ENCODE data around the gene AKAP12.

The AKAP12 gene

GRCh38 chr6:151255811-151256210 is 16.0 kb downstream of the AKAP12 start:
- no peak for TF ChIP-seq FOXP2 (optimal IDR thresholded peaks at IDR 0.05; ENCODE audit: control extremely low read depth, extremely low read length, insufficient read depth)
- TF ChIP-seq EZH2 (IDR thresholded peaks at IDR 0.05), result no peak
- no peak for TF ChIP-seq POLR2AphosphoS5 (IDR thresholded peaks at IDR 0.05; ENCODE audit: borderline replicate concordance, low read depth, low read length)
- H3K9ac ChIP-seq (ENCODE audit: insufficient read length), result no peak overlapping the region
- no peak overlapping the region for H3K27ac ChIP-seq
- H3K9me3 ChIP-seq (ENCODE audit: low read depth, low read length), result no peaks in the 10 kb centered on the region
- H3K4me3 ChIP-seq, result no peak overlapping the region
- H3K36me3 ChIP-seq (ENCODE audit: insufficient read depth, low read length), result no peaks in the 10 kb centered on the region
- no peak for DNase-seq (ENCODE audit: low read depth, low spot score)

GRCh38 chr6:151257985-151258445 is 18.2 kb downstream of the AKAP12 start:
- no peak for DNase-seq (ENCODE audit: low read depth, low spot score)
- no peak overlapping the region for H3K4me3 ChIP-seq
- H3K9me3 ChIP-seq (ENCODE audit: low read depth, low read length), result no peaks in the 10 kb centered on the region
- TF ChIP-seq FOXP2 (optimal IDR thresholded peaks at IDR 0.05; ENCODE audit: control extremely low read depth, extremely low read length, insufficient read depth), result no peak
- no peak for TF ChIP-seq POLR2AphosphoS5 (IDR thresholded peaks at IDR 0.05; ENCODE audit: borderline replicate concordance, low read depth, low read length)
- TF ChIP-seq EZH2 (IDR thresholded peaks at IDR 0.05), result no peak
- H3K9ac ChIP-seq (ENCODE audit: insufficient read length), result no peak overlapping the region
- no peak overlapping the region for H3K27ac ChIP-seq
- H3K36me3 ChIP-seq (ENCODE audit: insufficient read depth, low read length), result no peaks in the 10 kb centered on the region

- no peak for DNase-seq (ENCODE audit: low read depth, low spot score)
- Histone ChIP-seq H3K4me3 (no peak overlapping the region), H3K9ac (ENCODE audit: insufficient read length) (no peak overlapping the region), H3K36me3 (ENCODE audit: insufficient read depth, low read length) (no peaks in the 10 kb centered on the region), H3K27ac (no peak overlapping the region), H3K9me3 (ENCODE audit: low read depth, low read length) (no peaks in the 10 kb centered on the region)
- TF ChIP-seq FOXP2 (optimal IDR thresholded peaks at IDR 0.05; ENCODE audit: control extremely low read depth, extremely low read length, insufficient read depth) (no peak), EZH2 (IDR thresholded peaks at IDR 0.05) (no peak), POLR2AphosphoS5 (IDR thresholded peaks at IDR 0.05; ENCODE audit: borderline replicate concordance, low read depth, low read length) (no peak)
Observed at GRCh38 chr6:151260205-151260604, 20.4 kb downstream of the AKAP12 start.

DNA sequence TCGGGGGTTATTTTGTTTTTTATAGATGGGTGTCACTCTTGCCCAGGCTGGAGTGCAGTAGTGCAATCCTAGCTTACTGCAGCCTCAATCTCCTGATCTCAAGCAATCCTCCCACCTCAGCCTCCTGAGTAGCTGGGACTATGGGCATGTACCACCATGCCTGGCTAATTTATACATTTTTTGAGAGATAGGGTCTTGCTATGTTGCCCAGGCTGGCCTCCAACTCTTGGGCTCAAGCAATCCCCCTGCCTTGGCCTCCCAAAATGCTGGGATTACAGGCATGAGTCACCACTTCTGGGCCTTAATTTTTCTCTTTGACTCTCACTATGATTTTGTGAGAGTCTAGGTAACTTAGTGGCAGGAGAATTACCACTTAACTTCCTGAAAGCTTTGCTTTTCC is 23.3 kb downstream of the AKAP12 start:
- H3K27ac ChIP-seq, result no peak overlapping the region
- no peak for TF ChIP-seq POLR2AphosphoS5 (IDR thresholded peaks at IDR 0.05; ENCODE audit: borderline replicate concordance, low read depth, low read length)
- TF ChIP-seq EZH2 (IDR thresholded peaks at IDR 0.05), result no peak
- no peak for TF ChIP-seq FOXP2 (optimal IDR thresholded peaks at IDR 0.05; ENCODE audit: control extremely low read depth, extremely low read length, insufficient read depth)
- no peak for DNase-seq (ENCODE audit: low read depth, low spot score)

GRCh38 chr6:151263967-151264366 is 24.2 kb downstream of the AKAP12 start:
- TF ChIP-seq POLR2AphosphoS5 (IDR thresholded peaks at IDR 0.05; ENCODE audit: borderline replicate concordance, low read depth, low read length), result no peak
- no peak for TF ChIP-seq FOXP2 (optimal IDR thresholded peaks at IDR 0.05; ENCODE audit: control extremely low read depth, extremely low read length, insufficient read depth)
- TF ChIP-seq EZH2 (IDR thresholded peaks at IDR 0.05), result no peak
- H3K36me3 ChIP-seq (ENCODE audit: insufficient read depth, low read length), result no peaks in the 10 kb centered on the region
- no peak overlapping the region for H3K27ac ChIP-seq
- no peak for DNase-seq (ENCODE audit: low read depth, low spot score)
- H3K4me3 ChIP-seq, result no peak overlapping the region
- no peaks in the 10 kb centered on the region for H3K9me3 ChIP-seq (ENCODE audit: low read depth, low read length)
- H3K9ac ChIP-seq (ENCODE audit: insufficient read length), result no peak overlapping the region

More for the DNA sequence above, 23.3 kb downstream of the AKAP12 start:
- no peak overlapping the region for H3K9ac ChIP-seq (ENCODE audit: insufficient read length)
- H3K9me3 ChIP-seq (ENCODE audit: low read depth, low read length), result no peaks in the 10 kb centered on the region
- H3K36me3 ChIP-seq (ENCODE audit: insufficient read depth, low read length), result no peaks in the 10 kb centered on the region
- H3K4me3 ChIP-seq, result no peak overlapping the region

DNA sequence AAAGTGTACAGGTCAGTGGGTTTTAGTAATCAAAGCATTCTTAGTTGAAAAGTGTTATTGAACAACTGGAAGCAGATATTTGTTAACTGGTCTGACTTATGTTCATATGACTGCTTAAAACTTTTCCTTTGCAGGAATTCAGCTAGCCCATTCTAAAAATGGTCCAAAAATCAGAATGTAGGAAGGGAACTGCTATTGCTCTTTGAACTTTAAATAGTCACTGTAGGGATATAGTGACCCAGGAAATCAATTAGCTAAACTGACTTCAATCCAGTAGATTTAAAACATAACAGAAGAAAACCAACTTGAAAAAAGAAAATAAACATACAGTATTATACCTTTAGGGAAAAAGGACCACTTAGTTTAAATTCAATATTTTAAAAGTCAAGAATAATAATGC is 25.5 kb downstream of the AKAP12 start:
- Histone ChIP-seq H3K9ac (ENCODE audit: insufficient read length) (no peak overlapping the region), H3K36me3 (ENCODE audit: insufficient read depth, low read length) (no peaks in the 10 kb centered on the region), H3K4me3 (no peak overlapping the region), H3K9me3 (ENCODE audit: low read depth, low read length) (no peaks in the 10 kb centered on the region), H3K27ac (no peak overlapping the region)
- no peak for TF ChIP-seq EZH2 (IDR thresholded peaks at IDR 0.05)
- no peak for TF ChIP-seq FOXP2 (optimal IDR thresholded peaks at IDR 0.05; ENCODE audit: control extremely low read depth, extremely low read length, insufficient read depth)
- TF ChIP-seq POLR2AphosphoS5 (IDR thresholded peaks at IDR 0.05; ENCODE audit: borderline replicate concordance, low read depth, low read length), result no peak
- no peak for DNase-seq (ENCODE audit: low read depth, low spot score)

DNA sequence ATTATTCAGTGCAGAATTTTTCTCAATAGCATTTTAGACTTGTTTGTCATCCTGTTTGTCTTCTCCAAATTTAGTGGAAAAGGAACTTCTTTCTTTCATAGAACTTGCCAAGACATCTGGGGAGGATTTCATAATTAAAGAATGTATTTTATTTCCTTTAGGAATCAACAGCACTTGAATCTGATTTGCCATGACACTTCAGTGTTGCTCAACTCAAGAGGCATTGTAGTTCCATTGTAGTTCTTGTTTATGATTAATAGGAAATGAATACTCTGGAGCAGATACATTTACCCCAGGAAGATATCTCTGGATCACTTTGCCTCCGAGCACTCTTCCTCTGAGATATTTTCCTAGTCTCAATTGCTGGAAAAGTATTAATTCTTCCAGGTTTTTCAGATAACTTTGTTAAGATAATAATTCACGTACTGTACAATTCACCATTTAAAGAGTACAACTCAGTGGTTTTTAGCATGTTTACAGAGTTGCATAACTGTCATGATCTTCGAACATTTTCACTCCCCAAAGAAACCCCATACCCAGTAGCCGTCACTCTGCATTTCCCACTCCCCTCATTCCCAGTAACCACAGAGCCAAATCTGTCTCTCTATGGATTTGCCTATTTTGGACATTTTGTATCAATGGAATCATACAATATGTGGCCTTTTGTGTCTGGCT is 29.7 kb downstream of the AKAP12 start:
- Histone ChIP-seq H3K27ac (no peak overlapping the region), H3K36me3 (ENCODE audit: insufficient read depth, low read length) (no peaks in the 10 kb centered on the region), H3K9ac (ENCODE audit: insufficient read length) (no peak overlapping the region), H3K9me3 (ENCODE audit: low read depth, low read length) (no peaks in the 10 kb centered on the region), H3K4me3 (no peak overlapping the region)
- TF ChIP-seq EZH2 (IDR thresholded peaks at IDR 0.05) (no peak), FOXP2 (optimal IDR thresholded peaks at IDR 0.05; ENCODE audit: control extremely low read depth, extremely low read length, insufficient read depth) (no peak), POLR2AphosphoS5 (IDR thresholded peaks at IDR 0.05; ENCODE audit: borderline replicate concordance, low read depth, low read length) (no peak)
- DNase-seq (ENCODE audit: low read depth, low spot score), result no peak

- TF ChIP-seq EZH2 (IDR thresholded peaks at IDR 0.05) (no peak), FOXP2 (optimal IDR thresholded peaks at IDR 0.05; ENCODE audit: control extremely low read depth, extremely low read length, insufficient read depth) (no peak), POLR2AphosphoS5 (IDR thresholded peaks at IDR 0.05; ENCODE audit: borderline replicate concordance, low read depth, low read length) (no peak)
- Histone ChIP-seq H3K9ac (ENCODE audit: insufficient read length) (no peak overlapping the region), H3K36me3 (ENCODE audit: insufficient read depth, low read length) (no peaks in the 10 kb centered on the region), H3K27ac (no peak overlapping the region), H3K4me3 (no peak overlapping the region), H3K9me3 (ENCODE audit: low read depth, low read length) (no peaks in the 10 kb centered on the region)
- no peak for DNase-seq (ENCODE audit: low read depth, low spot score)
Observed at GRCh38 chr6:151275121-151275520, 35.4 kb downstream of the AKAP12 start.

- TF ChIP-seq EZH2 (IDR thresholded peaks at IDR 0.05) (no peak), FOXP2 (optimal IDR thresholded peaks at IDR 0.05; ENCODE audit: control extremely low read depth, extremely low read length, insufficient read depth) (no peak), POLR2AphosphoS5 (IDR thresholded peaks at IDR 0.05; ENCODE audit: borderline replicate concordance, low read depth, low read length) (no peak)
Observed at GRCh38 chr6:151275566-151275965, 35.8 kb downstream of the AKAP12 start.

More at GRCh38 chr6:151275566-151275965, 35.8 kb downstream of the AKAP12 start:
- no peaks in the 10 kb centered on the region for H3K36me3 ChIP-seq (ENCODE audit: insufficient read depth, low read length)
- no peak overlapping the region for H3K9ac ChIP-seq (ENCODE audit: insufficient read length)
- no peak for DNase-seq (ENCODE audit: low read depth, low spot score)
- H3K4me3 ChIP-seq, result no peak overlapping the region
- H3K9me3 ChIP-seq (ENCODE audit: low read depth, low read length), result no peaks in the 10 kb centered on the region
- no peak overlapping the region for H3K27ac ChIP-seq

All from SK-N-MC (cell line).